Measurements from ENCODE around the gene PLA1A. TPM values are rescaled to one million over a fixed set of nuclear protein-coding genes. Genes with fewer than 3 reads are reported as not detected.

The PLA1A gene
- total RNA-seq, 4 donors from 2014 or later, result 0.97 to 9.6 (median 3.2) TPM

- H3K36me3 ChIP-seq, result peaks cover 0 to 9% of the 10 kb centered on the region in 2 donors
- peak overlapping the region in 1 of 4 donors; percentile 97 for H3K27ac ChIP-seq
- no peak for DNase-seq
- no peak overlapping the region for H3K4me3 ChIP-seq
- no peak for TF ChIP-seq CTCF (IDR thresholded peaks at IDR 0.05 in 4 of 5, conservative IDR thresholded peaks at IDR 0.05 in 1 of 5)
- TF ChIP-seq POLR2A (IDR thresholded peaks at IDR 0.05), result no peak
- in situ Hi-C loops (cut with MboI; ENCODE audit: low sequenced_read_pairs in 4 of 4), result no loop called here
- intact Hi-C loops (cut with DNase I; ENCODE audit: low total_unique reads), result no loop called here
- H3K4me1 ChIP-seq, result peaks cover 8 to 13% of the 10 kb centered on the region in 2 donors
- H3K9me3 ChIP-seq, result no peaks in the 10 kb centered on the region
- H3K27me3 ChIP-seq, result no peaks in the 10 kb centered on the region
- no peak for ATAC-seq
Measured at GRCh38 chr3:119582178-119582577, 15.5 kb upstream of the PLA1A start.

GRCh38 chr3:119585208-119585607 lies 12.5 kb upstream of the PLA1A start:
- Histone ChIP-seq H3K36me3 (peaks cover 0 to 10% of the 10 kb centered on the region in 2 donors), H3K4me1 (peaks cover 5% of the 10 kb centered on the region in 2 donors), H3K4me3 (no peak overlapping the region), H3K9me3 (no peaks in the 10 kb centered on the region), H3K27ac (no peak overlapping the region), H3K27me3 (no peaks in the 10 kb centered on the region)
- TF ChIP-seq POLR2A (IDR thresholded peaks at IDR 0.05) (no peak), CTCF (IDR thresholded peaks at IDR 0.05 in 4 of 5, conservative IDR thresholded peaks at IDR 0.05 in 1 of 5) (no peak)
- in situ Hi-C loops (cut with MboI; ENCODE audit: low sequenced_read_pairs in 4 of 4), result no loop called here
- DNase-seq (no peak), ATAC-seq (no peak)
- intact Hi-C loops (cut with DNase I; ENCODE audit: low total_unique reads), result no loop called here

GRCh38 chr3:119585856-119586570 lies 11.7 kb upstream of the PLA1A start:
- no peak for TF ChIP-seq CTCF (IDR thresholded peaks at IDR 0.05 in 4 of 5, conservative IDR thresholded peaks at IDR 0.05 in 1 of 5)
- in situ Hi-C loops (cut with MboI; ENCODE audit: low sequenced_read_pairs in 4 of 4), result no loop called here
- Histone ChIP-seq H3K27ac (no peak overlapping the region), H3K9me3 (no peaks in the 10 kb centered on the region), H3K27me3 (no peaks in the 10 kb centered on the region), H3K4me3 (no peak overlapping the region), H3K4me1 (no peaks in the 10 kb centered on the region), H3K36me3 (peaks cover 0 to 10% of the 10 kb centered on the region in 2 donors)
- no peak for ATAC-seq
- no peak for DNase-seq
- intact Hi-C loops (cut with DNase I; ENCODE audit: low total_unique reads), result no loop called here

GRCh38 chr3:119586733-119587172 lies 10.9 kb upstream of the PLA1A start:
- in situ Hi-C loops (cut with MboI; ENCODE audit: low sequenced_read_pairs in 4 of 4) (no loop called here), intact Hi-C loops (cut with DNase I; ENCODE audit: low total_unique reads) (no loop called here)
- no peak for TF ChIP-seq CTCF (IDR thresholded peaks at IDR 0.05 in 4 of 5, conservative IDR thresholded peaks at IDR 0.05 in 1 of 5)
- TF ChIP-seq POLR2A (IDR thresholded peaks at IDR 0.05), result no peak
- no peak overlapping the region for H3K4me3 ChIP-seq
- H3K27me3 ChIP-seq, result no peaks in the 10 kb centered on the region
- H3K36me3 ChIP-seq, result peaks cover 0 to 10% of the 10 kb centered on the region in 2 donors
- H3K27ac ChIP-seq, result no peak overlapping the region
- DNase-seq (no peak), ATAC-seq (no peak)
- no peaks in the 10 kb centered on the region for H3K4me1 ChIP-seq
- no peaks in the 10 kb centered on the region for H3K9me3 ChIP-seq

All from gastrocnemius medialis (tissue), 4 donors.